Measurements from ENCODE around the gene CRIP2.

The CRIP2 gene

GRCh38 chr14:105507247-105507646 lies 32.6 kb downstream of the CRIP2 start:
- no peaks in the 10 kb centered on the region for H3K36me3 ChIP-seq (ENCODE audit: insufficient read depth, low read length)
- no peaks in the 10 kb centered on the region for H3K9me3 ChIP-seq (ENCODE audit: low read length)

GRCh38 chr14:105508069-105508468 lies 33.4 kb downstream of the CRIP2 start:
- Histone ChIP-seq H2AFZ (ENCODE audit: low read length) (no peak overlapping the region), H4K20me1 (ENCODE audit: insufficient read depth, low read length) (no peaks in the 10 kb centered on the region), H3F3A (ENCODE audit: insufficient read depth, low read length) (no peaks in the 10 kb centered on the region), H3K4me3 (ENCODE audit: low read depth, low read length, poor library complexity, severe bottlenecking) (no peak overlapping the region), H3K9me2 (ENCODE audit: low read depth, low read length) (no peaks in the 10 kb centered on the region), H3K9me3 (ENCODE audit: low read length) (no peaks in the 10 kb centered on the region), H3K36me3 (ENCODE audit: insufficient read depth, low read length) (no peaks in the 10 kb centered on the region), H3K27me3 (ENCODE audit: insufficient read depth, low read length) (no peaks in the 10 kb centered on the region), H3K9ac (ENCODE audit: low read length) (no peak overlapping the region), H3K27ac (ENCODE audit: low read depth, low read length, poor library complexity, severe bottlenecking) (no peak overlapping the region), H3K4me2 (ENCODE audit: low read length) (no peak overlapping the region), H3K4me1 (ENCODE audit: insufficient read depth, low read length, severe bottlenecking) (no peaks in the 10 kb centered on the region), H3K79me2 (ENCODE audit: insufficient read depth, low read length) (no peaks in the 10 kb centered on the region)
- no peak for TF ChIP-seq CTCF (IDR thresholded peaks at IDR 0.05; ENCODE audit: low read length)

More at GRCh38 chr14:105507247-105507646, 32.6 kb downstream of the CRIP2 start:
- Histone ChIP-seq H3K79me2 (ENCODE audit: insufficient read depth, low read length) (no peaks in the 10 kb centered on the region), H3K4me3 (ENCODE audit: low read depth, low read length, poor library complexity, severe bottlenecking) (no peak overlapping the region), H2AFZ (ENCODE audit: low read length) (no peak overlapping the region), H3K27me3 (ENCODE audit: insufficient read depth, low read length) (0 out of 2 replicates have a peak, but pooled peaks cover 5% of the 10 kb centered on the region), H3K4me1 (ENCODE audit: insufficient read depth, low read length, severe bottlenecking) (no peaks in the 10 kb centered on the region), H3K27ac (ENCODE audit: low read depth, low read length, poor library complexity, severe bottlenecking) (no peak overlapping the region), H3F3A (ENCODE audit: insufficient read depth, low read length) (no peaks in the 10 kb centered on the region), H3K9me2 (ENCODE audit: low read depth, low read length) (no peaks in the 10 kb centered on the region), H3K4me2 (ENCODE audit: low read length) (no peak overlapping the region), H3K9ac (ENCODE audit: low read length) (no peak overlapping the region), H4K20me1 (ENCODE audit: insufficient read depth, low read length) (no peaks in the 10 kb centered on the region)
- no peak for TF ChIP-seq EZH2 (IDR thresholded peaks at IDR 0.05; ENCODE audit: borderline replicate concordance, low read length)
- TF ChIP-seq CTCF (IDR thresholded peaks at IDR 0.05; ENCODE audit: low read length), result no peak

- H3K4me1 ChIP-seq (ENCODE audit: insufficient read depth, low read length, severe bottlenecking), result no peaks in the 10 kb centered on the region
- no peak overlapping the region for H3K27ac ChIP-seq (ENCODE audit: low read depth, low read length, poor library complexity, severe bottlenecking)
- no peaks in the 10 kb centered on the region for H3K79me2 ChIP-seq (ENCODE audit: insufficient read depth, low read length)
- TF ChIP-seq CTCF (IDR thresholded peaks at IDR 0.05; ENCODE audit: low read length), result no peak
- no peak for TF ChIP-seq EZH2 (IDR thresholded peaks at IDR 0.05; ENCODE audit: borderline replicate concordance, low read length)
- H3K27me3 ChIP-seq (ENCODE audit: insufficient read depth, low read length), result peaks cover 4% of the 10 kb centered on the region; the same call in 1 of the 2 replicates
- no peaks in the 10 kb centered on the region for H3F3A ChIP-seq (ENCODE audit: insufficient read depth, low read length)
- no peak overlapping the region for H3K4me3 ChIP-seq (ENCODE audit: low read depth, low read length, poor library complexity, severe bottlenecking)
- no peak overlapping the region for H2AFZ ChIP-seq (ENCODE audit: low read length)
- H3K9me2 ChIP-seq (ENCODE audit: low read depth, low read length), result no peaks in the 10 kb centered on the region
- no peaks in the 10 kb centered on the region for H4K20me1 ChIP-seq (ENCODE audit: insufficient read depth, low read length)
- H3K9ac ChIP-seq (ENCODE audit: low read length), result no peak overlapping the region
- no peaks in the 10 kb centered on the region for H3K36me3 ChIP-seq (ENCODE audit: insufficient read depth, low read length)
- H3K9me3 ChIP-seq (ENCODE audit: low read length), result no peaks in the 10 kb centered on the region
- no peak overlapping the region for H3K4me2 ChIP-seq (ENCODE audit: low read length)
Observed at GRCh38 chr14:105508601-105509000, 34.0 kb downstream of the CRIP2 start.
